NCI-H526 (cell line): ENCODE results near the gene BCAP31.

Experiments
- DNase-seq, 2 experiments: peaks; one replicate each; lab custom pipeline; 2025; lab: John Stamatoyannopoulos, UW

Gene BCAP31

GRCh38 chrX:153724252-153725038, at the start of gene BCAP31, which contains the start of gene ABCD1:
Gene BCAP31, minus strand, starts transcription at chrX:153724387. Its CDS starts 1,143 bp downstream, at chrX:153723244.
Gene ABCD1, plus strand, starts transcription at chrX:153724856. Its CDS starts 411 bp downstream, at chrX:153725267.
- peak; percentile 69 to 94 for DNase-seq

DNA sequence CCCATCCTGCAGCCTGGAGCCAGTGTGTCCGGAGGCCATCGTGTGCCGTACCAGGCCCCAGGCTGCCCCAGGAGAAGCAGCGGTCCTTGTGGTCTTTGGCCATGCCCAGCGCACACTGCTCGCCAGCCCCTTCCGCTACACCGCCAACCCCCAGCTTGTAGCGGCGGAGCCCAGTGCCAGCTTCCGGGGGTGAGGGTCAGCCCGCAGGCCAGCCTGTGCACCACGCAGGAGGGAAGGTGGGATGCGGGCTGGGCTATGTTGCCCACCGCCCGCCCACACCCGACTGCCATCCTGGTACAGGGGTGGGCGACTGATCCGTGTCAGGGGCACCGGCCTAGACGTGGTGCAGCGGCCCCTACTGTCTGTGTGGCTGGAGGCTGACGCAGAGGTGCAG, 49.0 kb upstream of the BCAP31 start:
- no peak for DNase-seq

DNA sequence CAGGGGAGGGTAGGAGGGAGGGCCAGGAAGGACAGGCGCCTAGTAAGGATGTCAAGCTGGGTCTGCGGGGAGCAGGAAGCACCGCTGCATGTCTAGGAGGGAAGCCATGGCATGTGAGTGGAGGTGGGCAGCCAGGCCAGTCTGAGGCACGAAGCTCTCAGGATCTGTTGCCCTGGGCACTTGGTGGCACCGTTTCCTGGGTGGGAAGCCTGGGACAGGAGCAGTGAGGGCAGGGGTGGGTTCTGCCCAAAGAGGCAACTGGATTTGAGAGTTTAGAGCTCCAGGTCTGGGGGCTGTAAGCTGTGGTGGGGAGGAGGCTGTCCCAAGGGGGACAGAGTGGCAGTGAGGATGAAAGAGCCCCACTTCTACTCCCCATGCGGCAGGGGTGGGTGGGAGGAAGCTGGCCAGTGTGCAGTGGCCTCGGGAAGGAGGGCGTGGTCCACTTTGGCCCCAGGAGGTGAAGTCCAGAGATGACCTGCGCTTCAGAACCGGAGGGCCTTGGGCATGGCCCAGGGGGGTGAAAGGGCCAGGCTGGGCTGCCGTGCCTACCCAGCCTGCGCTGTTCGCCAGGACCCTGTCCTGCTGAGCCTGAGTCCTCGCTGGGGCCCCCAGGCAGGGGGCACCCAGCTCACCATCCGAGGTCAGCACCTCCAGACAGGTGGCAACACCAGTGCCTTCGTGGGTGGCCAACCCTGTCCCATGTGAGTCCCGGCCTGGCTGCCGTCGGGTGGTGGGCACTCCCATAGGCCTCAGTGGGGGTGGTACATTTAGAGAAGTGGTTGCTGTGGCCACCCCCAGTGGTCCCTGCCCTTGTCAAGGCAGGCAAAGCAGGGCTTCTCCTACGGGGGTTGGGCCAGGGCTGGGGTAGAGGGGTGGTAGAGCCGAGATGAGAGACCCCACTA, 48.4 kb upstream of the BCAP31 start:
- no peak for DNase-seq

- DNase-seq = no peak
Observed at GRCh38 chrX:153771415-153772315, 47.5 kb upstream of the BCAP31 start.

DNA sequence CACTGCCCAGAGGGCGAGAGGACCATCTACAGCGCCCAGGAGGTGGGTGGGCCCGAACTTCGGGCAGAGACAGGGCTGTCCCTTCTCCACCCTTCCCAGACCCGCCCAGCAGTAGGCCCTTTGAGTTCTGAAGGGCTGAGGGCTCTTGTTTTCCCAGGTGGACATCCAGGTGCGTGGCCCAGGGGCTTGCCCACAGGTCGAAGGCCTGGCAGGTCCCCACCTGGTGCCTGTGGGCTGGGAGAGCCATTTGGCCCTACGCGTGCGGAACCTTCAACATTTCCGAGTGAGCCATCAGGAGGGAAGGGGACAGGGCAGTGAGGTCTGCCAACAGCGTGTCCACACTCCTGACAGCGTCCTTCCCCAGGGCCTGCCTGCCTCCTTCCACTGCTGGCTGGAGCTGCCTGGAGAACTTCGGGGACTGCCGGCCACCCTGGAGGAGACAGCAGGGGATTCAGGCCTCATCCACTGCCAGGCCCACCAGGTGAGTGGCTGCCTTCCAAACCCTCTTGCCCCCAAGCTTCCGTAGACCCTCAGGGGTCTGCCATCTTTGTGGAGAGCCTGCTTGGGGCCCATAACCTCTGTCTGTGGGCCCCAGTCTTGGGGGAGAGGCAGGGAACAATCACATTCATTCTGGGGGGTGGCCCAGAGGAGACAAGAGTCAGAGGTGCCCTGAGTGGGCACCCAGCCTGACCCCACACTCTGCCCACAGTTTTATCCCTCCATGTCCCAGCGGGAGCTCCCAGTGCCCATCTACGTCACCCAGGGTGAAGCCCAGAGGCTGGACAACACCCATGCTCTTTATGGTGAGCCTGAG, 46.6 kb upstream of the BCAP31 start:
- DNase-seq = no peak

GRCh38 chrX:153769865-153770600, 45.8 kb upstream of the BCAP31 start:
- no peak for DNase-seq

- no peak for DNase-seq
Observed at GRCh38 chrX:153769158-153769864, 45.1 kb upstream of the BCAP31 start.

GRCh38 chrX:153768311-153769157, 44.3 kb upstream of the BCAP31 start:
- no peak for DNase-seq

DNA sequence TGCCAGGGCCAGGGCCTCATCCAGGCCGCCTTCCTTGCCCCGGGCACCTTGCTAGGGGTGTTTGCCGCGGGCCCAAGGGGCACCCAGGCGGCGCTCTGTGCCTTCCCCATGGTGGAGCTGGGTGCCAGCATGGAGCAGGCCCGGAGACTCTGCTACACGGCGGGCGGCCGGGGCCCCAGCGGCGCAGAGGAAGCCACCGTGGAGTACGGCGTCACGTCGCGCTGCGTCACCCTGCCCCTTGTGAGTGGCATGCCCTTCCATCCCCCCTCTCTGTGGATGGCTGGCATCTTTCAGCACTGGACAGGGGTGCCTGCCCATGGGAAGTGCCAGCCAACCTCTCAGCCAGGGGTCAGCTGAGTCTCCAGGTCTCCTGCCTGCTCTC, 43.5 kb upstream of the BCAP31 start:
- DNase-seq = no peak

DNA sequence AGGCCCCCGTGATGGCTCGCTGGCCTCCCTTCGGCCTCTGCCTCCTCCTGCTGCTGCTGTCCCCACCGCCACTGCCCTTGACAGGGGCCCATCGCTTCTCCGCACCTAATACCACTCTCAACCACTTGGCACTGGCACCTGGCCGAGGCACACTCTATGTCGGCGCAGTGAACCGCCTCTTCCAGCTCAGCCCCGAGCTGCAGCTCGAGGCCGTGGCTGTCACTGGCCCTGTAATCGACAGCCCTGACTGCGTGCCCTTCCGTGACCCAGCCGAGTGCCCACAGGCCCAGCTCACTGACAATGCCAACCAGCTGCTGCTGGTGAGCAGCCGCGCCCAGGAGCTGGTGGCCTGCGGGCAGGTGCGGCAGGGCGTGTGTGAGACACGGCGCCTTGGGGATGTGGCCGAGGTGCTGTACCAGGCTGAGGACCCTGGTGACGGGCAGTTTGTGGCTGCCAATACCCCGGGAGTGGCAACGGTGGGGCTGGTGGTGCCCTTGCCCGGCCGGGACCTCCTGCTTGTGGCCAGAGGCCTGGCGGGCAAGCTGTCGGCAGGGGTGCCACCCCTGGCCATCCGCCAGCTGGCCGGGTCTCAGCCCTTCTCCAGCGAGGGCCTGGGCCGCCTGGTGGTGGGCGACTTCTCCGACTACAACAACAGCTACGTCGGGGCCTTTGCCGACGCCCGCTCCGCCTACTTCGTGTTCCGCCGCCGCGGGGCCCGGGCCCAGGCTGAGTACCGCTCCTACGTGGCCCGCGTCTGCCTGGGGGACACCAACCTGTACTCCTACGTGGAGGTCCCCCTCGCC, 42.9 kb upstream of the BCAP31 start:
- no peak for DNase-seq

DNA sequence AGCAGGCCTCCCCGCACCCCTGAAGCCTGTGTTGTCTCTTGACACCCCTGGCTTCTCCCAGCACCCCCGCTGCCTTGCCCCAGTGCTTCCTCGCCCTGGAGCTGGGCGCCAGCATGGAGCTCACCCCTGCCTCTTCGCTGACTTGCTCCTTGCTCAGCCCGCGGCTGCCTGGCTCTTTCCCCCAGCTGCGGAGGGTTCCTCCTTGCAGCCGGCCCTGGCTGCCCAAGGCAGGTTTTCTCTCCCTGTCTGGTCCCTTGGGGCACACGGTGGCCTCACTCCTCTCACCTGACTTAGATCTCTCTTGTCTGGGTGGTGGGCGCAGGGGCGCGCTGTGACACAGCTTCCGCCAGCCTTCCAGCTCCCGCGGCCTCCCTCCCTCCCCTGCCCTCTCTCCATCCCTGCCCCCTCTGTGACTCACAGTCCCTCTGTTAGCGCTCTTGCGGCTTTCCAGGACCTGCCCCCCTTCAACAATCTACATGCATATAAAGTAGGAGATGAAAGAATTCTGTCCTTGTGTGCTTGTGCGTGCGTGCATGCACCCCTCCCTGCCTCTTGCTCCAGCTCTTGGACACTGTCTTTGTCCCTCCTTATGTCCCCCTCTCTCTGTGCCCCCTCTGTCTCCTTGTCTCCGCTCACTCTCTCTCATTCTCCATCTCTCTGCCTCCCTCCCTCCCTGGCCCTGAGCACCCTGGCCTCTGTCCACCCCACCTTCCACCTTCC, 42.1 kb upstream of the BCAP31 start:
- peak; percentile 46 to 66 for DNase-seq

DNA sequence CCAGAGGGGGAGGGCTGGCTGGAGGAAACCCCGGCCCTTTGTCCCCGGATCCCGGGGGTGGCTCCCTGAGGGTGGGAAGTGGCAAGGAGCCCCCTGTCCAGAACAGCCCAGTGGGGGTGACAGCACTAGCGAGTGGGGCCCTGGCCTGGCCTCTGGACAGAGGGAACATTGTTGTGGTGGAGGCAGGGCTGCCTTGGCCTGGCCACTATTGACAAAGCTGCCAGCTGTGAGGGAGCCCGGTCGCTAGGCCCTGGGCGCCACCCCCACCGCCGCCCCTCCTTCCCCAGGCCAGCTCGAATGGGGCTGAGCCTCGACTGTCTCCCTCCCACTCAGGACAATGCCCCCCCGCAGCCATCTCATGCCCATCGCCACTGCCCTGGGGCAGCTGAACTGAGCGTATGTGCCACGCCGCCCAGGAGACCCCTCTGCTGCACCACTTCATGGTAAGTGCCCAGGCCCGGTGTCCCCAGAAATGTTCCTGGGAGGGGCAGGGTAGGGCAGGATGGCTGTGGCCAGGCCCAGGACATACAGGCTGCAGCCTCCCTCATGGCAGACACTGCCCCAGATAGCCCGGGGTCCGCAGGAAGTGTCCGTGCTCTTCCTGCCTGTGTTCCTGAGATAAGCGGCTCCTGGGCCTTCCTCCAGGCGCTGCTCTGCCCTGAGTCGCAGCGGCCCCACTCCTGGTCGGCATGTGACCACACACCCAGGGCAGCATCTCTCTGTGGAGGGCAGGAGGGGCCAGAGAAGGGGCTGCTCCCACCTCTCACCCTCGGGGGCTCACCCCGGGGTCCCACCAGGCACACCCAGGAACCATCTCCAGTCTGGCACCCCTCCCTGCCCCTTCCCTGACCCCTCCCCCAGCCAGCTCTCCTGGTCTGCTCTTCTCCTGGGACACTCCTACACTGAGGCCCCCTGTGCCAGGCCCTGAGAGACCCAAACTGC, 41.2 kb upstream of the BCAP31 start:
- peak in 1 of 2 experiments; percentile 43 for DNase-seq

GRCh38 chrX:153764786-153765137, 40.6 kb upstream of the BCAP31 start:
- peak in 1 of 2 experiments; percentile 21 for DNase-seq

DNA sequence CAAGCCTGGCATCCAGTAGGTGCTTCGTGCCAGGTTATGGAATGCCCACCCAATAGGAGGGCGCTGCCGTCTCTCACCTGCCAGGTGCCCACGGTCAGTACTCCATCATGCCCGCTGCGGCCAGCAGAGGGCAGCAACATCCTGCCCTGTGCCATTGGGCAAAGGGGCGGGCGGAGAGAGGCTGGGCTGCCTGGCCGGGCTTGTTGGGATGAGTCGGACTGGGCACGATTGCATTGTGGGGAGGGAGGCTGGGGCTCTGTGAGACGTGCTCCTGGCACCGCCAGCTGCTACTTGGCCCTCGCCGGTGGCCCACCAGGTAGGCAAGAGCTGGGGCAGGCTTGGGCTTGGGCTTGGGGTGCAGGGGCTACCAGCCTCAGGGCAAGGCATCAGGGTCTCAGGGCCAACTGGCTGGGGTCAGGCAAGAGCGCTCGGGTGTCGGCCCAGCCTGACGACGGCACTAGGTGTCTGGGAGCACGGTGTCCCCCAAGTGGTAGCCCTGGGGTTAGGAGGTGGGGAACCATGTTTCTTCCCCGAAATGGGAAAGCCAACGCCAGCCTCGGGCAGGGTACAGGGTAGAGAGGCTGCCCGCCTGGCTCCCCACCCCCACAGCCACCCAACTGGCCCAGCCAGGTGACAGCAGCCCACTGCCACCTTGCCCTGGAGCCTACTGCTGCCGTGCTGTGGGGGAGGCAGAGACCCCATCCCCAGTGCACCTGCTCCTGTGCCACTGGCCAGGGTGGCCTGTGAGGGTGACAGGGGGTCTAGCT, 40.0 kb upstream of the BCAP31 start, which contains the start of gene PLXNB3:
Gene PLXNB3 (plus strand): TSS at position 261 of the 767 bp plus-strand sequence. CDS start 1,287 bp downstream, outside the sequence.
- DNase-seq = peak; percentile 39 to 89

DNA sequence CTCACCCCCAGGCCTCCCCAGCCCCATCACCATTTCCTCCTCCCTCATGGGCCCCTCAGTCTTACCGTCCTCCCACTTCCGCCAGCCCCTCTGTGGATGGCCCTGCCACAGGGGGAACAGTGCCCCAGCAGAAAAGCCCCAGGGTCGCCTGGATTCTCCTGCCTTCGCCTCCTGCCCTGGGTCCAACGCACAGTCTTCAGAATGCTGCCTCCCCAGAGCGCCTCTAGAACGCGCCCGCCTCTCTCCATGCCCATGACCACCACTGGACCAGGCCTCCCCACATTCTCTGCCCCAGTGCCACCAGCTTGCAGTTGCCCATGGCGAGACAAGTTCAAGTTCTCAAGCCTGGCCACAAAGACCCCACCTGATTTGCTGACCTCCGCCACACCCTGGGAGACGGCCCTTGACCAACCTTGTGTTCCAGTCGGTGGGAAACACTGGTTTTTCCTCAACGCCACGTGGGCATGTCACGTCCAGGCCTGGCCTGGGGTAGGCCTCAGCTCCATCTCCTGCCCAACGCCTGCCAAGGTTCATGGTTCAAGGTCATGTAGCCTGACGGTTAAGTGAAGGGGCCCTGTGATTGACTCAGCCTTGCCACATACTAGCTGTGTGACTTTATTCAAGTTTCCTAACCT, 39.2 kb upstream of the BCAP31 start:
- no peak for DNase-seq
